NCI-H446 treated with DMSO at 0.1 percent for 48 hours (cell line): Measurements from ENCODE around the gene NECAB2.
A peak's percentile ranks its signal among the peaks of the same experiment; 100 is the strongest.

Source experiments
- DNase-seq: peaks from one replicate; lab custom pipeline; 2025; lab: John Stamatoyannopoulos, UW

Gene NECAB2

DNA sequence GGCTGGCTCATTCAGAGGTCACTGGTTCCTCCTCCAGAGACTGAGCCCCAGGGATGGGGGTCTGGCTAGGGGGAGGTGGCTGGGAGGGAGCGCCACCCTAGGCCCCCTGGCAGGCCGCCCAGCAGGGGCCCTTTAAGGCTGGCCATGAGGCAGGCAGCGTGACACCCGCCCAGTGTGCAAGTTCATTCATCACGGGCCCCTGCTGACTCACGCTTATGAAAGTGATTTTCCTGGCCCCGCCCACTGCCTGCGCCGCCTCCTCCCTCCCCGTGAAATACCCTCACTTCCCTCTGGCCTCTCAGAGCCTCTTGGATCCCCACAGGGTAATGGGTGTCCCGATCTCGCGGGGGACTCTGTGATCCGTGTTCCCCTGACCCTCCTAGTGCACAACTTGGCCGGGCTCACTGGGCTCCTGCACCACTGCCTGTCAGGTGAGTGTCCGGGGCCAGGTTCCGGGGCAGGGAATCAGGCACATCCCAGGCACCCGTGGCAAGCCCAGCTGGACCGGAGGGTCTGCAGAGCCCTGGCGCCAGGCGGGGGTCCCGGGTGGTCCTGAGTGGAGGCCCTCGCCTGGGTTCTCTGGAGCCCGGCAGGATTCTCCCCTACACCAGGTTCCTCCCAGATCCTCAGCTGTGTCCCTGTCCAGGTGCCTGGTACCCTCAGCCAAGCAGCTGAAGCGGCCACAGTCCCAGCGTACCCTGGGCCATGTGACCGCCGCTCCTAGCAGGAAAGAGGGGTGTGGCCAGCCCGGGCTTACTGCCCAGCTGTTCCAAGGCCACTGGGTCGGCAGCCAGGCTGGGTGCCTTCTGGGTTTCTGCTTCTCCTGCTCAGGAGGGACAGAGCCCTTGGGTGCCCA is 14.9 kb upstream of the NECAB2 start, which contains the start of gene OSGIN1:
Gene OSGIN1, plus strand, starts transcription at position 301 of the 856 bp plus-strand sequence. CDS start 4,432 bp downstream, outside the sequence.
- DNase-seq, result peak; percentile 1

DNA sequence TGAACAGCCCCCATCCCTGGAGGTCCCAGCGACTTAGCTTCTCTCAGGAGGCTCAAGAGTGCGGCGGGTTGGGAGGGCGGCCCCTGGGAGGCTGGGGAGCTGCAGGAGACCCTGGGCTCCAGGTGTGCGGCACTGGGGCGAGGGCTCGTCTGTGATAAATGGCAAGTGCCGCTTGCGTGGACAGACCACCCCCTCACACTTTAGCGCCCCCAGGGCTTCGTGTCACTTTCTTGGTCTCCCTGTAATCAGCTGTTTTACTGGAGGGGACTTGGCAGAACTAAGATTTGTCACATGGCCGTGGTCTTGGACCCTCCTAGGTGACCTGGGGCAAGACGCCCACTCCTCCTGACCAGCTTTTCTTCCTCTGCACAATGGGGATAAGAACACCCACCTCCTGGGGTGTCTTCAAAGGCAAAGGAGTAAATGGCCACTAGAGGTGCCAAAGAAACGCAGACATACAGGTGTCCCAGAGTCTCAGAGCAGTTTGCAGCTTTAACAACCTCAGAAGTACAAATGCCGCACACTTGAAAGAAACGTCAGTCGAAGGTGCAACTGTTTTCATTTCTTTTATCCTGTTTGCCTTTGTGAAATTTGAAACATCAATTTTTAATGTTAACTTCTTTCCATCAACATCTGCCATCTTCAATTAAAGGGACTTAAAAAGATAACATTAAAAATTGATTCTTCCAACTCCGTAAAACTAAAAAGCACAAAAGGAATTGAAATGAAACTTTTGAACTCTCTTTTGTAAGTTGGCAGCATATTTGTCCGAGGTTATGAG is 14.1 kb upstream of the NECAB2 start:
- DNase-seq, result no peak

GRCh38 chr16:83954577-83955016 is 13.4 kb upstream of the NECAB2 start:
- no peak for DNase-seq

DNA sequence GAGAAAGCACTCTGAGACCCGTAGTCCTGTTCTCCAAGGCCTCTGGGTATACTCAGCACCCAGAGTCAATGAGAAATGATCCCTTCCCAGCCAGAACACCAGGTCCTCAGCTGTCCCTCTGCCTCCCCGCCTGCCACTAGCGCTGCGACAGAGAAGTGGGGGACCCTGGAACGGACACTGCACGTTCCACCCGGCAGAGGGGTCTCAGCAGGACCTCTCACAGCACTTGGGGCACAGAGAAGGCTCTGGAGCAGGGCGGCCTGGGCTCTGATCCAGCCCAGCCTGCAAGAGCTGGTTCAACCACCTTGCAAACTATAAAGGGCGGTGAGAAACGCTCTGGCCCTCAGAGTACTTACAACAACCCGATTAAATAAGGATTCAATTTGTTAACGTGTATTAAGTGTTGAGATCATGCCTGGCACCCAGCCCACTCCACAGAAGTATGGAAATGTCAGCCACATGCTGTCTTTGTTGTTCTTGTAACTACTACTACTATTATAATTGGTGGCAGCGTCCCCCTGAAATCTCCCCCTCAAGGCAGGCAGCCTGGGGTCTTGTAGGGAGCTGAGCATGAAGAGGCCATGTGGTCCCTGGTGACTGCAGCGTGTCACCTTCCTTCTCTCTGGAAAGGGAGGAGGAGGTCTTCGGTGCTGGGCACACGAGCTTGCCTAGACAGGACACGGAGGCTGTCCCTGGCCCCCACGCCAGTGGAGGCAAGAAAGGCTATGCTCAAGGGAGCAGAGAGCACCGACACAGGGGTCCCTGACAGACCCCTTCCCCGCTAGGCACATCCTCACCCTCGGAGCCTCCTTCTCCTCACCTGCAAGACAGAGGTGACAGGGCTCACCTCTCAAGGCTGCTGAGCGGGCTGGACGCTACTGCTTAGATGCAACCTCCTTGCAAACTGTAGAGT is 12.6 kb upstream of the NECAB2 start:
- DNase-seq, result no peak

GRCh38 chr16:83956336-83957289 is 11.4 kb upstream of the NECAB2 start:
- no peak for DNase-seq

DNA sequence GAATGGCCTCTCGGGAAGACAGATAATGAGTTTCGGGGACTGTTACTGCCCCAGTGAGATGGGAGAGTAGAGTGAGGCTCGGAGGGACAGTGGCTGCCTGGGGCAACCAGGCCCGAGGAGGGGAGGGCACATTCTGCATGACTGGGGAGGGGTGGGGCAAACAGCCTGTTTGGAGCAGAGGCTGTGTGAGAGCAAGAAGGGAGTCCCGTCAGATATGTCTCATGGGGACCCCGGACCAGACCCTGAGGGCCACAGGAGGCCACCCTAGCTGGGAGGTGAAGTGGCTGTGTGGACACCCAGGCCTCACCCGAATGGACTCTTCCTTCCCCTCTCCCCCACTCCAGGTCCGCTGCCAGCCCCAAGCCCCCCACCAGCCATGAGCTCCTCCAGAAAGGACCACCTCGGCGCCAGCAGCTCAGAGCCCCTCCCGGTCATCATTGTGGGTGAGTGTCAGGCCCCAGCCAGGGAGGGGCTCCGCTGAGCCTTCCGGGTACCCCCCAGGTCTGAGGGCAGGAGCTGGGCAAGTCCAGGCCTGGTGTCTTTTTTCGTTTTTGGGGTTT is 10.7 kb upstream of the NECAB2 start:
- no peak for DNase-seq

GRCh38 chr16:83958137-83958845 is 9.8 kb upstream of the NECAB2 start:
- DNase-seq, result no peak

DNA sequence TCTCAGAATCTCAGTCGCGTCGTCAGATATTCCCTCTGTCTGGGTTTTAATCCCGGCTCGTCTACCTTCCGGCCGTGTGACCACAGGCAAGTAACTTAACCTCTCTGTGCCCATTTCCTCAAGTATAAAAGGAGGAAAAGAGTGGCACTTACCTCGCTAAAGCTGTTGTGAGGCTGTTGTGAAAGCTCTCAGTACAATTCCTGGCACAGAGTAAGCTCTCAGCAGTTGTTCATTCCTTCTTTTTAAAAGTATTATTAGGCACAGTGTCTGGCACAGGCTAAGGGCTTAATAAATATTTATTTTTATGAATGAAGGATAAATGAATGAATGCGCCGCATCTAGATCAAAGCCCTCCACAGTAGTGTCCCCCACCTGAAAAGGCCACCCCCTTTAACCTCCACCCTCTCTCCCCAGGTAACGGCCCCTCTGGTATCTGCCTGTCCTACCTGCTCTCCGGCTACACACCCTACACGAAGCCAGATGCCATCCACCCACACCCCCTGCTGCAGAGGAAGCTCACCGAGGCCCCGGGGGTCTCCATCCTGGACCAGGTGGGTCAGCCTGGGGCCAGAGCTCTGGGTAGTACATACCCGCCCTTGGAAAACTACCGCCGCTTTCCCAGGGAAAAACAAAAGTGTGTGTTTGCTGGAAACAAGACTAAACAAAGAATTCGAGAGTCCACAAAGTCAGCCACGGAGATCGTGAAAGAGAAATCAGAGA is 9.0 kb upstream of the NECAB2 start:
- DNase-seq, result no peak

DNA sequence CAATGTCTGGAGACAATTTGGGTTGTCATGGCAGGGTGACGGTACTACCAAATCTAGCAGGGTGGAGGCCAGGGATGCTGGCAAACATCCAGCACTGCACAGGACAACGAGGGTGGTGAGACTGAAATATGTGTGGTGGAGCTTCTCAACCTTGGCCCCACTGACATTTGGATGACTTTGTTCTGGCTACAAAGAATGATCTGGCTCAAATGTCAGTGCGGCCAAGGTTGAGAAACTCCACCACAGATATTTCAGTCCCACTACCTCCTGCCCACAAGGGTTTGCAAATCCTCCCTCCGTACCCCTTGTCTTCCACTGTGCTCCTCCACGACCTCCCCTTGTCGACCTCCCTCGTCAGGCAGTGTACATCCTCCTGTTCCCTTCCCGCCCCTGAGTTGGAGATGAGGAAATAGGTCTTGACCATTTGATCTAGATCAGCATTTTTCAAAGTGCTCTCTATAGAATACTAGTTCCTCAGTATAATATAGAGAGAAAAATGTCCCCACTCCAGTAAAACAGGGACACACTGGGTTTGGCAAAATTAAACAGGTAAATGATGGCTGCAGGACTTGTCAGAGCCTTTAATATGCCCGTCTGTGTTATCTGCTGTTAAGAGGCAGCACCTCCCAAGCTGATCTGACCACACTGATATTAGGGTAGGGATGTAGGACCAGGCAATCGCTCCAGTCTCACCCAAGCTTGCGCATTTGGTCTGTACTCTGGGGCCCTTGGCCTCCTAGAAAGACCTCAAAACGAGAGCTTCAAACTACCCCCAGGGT is 8.2 kb upstream of the NECAB2 start:
- DNase-seq, result no peak

GRCh38 chr16:83960521-83961249 is 7.4 kb upstream of the NECAB2 start:
- no peak for DNase-seq

DNA sequence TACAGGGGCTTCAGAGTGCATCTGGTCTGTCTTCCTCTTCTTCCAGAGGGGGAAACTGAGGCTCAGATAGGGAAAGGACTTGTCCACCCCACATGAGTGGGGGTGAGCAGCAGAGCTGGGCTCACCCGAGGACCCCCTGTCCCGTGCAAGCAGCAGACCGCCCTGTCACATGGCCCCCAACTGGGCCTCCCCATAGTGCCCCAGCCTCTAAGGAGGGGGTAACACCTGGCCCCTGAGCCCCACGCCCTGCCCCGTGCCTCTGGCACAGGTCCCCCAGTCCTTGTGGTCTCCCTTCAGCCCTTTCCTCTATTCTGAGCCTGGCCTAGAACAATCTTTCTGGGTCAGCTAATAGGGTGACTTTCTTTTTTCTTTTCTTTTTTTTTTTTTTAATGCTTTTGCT is 6.5 kb upstream of the NECAB2 start:
- no peak for DNase-seq

DNA sequence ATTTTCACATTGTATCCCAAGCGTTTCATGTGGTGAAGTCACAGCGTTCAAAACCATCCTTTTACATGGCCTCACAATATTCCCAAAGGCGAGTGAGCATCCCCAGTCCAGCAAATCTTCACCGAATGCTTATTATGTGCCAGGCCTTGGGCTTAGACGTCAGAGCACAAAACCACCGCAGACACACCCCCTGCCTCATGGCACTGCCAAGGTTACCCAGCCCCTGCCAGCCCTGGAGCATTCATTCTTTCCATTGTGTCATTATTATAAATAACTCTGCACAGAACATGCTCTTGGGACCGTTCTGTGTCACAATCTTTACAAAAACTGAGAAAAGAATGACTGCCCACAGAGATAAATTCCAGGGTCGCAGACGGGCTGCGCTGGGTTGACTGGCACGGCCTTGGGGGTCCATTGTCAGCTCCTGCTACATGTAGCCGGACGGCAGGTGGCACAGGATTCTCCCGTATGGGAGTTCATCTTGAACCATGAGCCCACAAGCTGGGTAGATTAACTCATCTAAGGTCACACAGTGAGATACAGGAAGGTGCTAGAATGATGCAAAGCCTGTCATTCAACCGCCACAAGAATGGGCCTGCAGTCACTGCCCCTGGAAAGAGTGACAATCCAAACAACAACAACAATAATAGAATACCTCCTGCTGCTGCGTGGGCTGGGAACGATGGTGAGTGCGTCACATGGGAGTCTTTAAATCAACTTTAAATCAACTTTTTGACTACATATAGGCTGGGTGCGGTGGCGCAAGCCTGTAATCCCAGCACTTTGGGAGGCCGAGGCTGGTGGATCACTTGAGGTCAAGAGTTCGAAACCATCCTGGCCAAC is 4.5 kb upstream of the NECAB2 start:
- DNase-seq, result no peak

GRCh38 chr16:83964684-83965443 is 3.2 kb upstream of the NECAB2 start:
- no peak for DNase-seq

DNA sequence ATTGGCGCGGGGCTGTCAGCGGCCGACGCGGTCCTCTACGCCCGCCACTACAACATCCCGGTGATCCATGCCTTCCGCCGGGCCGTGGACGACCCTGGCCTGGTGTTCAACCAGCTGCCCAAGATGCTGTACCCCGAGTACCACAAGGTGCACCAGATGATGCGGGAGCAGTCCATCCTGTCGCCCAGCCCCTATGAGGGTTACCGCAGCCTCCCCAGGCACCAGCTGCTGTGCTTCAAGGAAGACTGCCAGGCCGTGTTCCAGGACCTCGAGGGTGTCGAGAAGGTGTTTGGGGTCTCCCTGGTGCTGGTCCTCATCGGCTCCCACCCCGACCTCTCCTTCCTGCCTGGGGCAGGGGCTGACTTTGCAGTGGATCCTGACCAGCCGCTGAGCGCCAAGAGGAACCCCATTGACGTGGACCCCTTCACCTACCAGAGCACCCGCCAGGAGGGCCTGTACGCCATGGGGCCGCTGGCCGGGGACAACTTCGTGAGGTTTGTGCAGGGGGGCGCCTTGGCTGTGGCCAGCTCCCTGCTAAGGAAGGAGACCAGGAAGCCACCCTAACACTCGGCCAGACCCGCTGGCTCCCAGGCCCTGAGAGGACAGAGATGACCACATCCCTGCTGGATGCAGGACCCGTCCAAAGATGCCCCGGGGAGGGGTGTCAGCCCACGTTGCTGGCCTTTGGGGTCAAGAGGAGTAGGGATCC is 2.4 kb upstream of the NECAB2 start:
- DNase-seq, result no peak

DNA sequence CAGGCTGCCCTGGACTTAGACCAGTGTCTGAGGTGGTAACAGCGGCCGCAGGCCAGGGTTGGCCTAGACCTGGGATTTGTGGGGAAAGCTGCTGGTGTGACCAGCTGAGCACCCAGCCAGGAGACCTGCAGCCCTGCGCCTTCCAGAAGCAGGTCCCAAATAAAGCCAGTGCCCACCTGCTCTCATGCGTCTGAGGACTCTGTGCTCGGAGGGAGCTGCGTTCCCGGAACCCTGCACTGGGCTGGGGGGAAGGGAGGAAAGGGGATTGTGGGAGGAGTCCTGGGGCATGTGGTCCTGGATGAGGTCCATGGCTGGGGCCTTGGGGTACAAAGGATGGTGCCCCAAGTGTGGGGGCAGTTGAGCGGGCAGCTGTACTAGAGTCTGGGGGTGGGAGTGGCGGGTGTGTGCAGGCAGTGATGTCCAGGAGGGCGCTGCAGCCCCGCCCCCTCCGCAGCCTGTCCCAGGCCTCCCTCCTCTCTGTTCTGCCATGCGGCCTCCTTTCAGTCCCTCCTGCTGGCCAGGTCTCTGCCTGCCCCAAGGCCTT is 1.8 kb upstream of the NECAB2 start:
- DNase-seq, result no peak
